K562 (cell line): ENCODE results near the gene IGFALS. TPM values are rescaled to one million over a fixed set of nuclear protein-coding genes. Genes with fewer than 3 reads are reported as not detected.

Experiments used
- BCOR ChIP-seq: fragments of 450-650 bp; IDR thresholded peaks from 2 replicates; pipeline ENCODE4 v1.6.1; 2016
- BRF1 ChIP-seq: IDR thresholded peaks from 3 replicates; pipeline ENCODE4 v1.6.1; 2011; ENCODE audit warnings: borderline replicate concordance, mild to moderate bottlenecking; ENCODE audit not compliant: insufficient read length; ENCODE audit errors: extremely low read depth
- DDX20 ChIP-seq: fragments of 450-650 bp; IDR thresholded peaks from 2 replicates; pipeline ENCODE4 v1.6.1; 2016; ENCODE audit warnings: missing genetic modification characterization, low read depth, mild to moderate bottlenecking, missing compliant biosample characterization, moderate library complexity
- DEAF1 ChIP-seq: fragments of 450-650 bp; formaldehyde crosslinking; IDR thresholded peaks from 2 replicates; pipeline ENCODE4 v1.4.0; 2020; ENCODE audit warnings: mild to moderate bottlenecking, moderate library complexity
- MTA2 ChIP-seq: fragments of 450-650 bp; IDR thresholded peaks from 2 replicates; pipeline ENCODE4 v1.6.1; 2016; ENCODE audit warnings: low read depth
- NFIC ChIP-seq: fragments of 450-650 bp; IDR thresholded peaks from 2 replicates; pipeline ENCODE4 v1.6.1; 2017; ENCODE audit warnings: mild to moderate bottlenecking, inconsistent platforms
- PHTF2 ChIP-seq: fragments of 250-450 bp; sonication (Bioruptor Pico); IDR thresholded peaks from 2 replicates; pipeline ENCODE4 v1.5.0; 2021; ENCODE audit warnings: mild to moderate bottlenecking
- RBBP5 ChIP-seq: fragments of 200-600 bp; sonication (generic); IDR thresholded peaks from 2 replicates; pipeline ENCODE4 v1.6.1; 2012; ENCODE audit warnings: borderline replicate concordance, mild to moderate bottlenecking, low read length, control low read depth, inconsistent platforms; ENCODE audit not compliant: insufficient read depth, poor library complexity, severe bottlenecking
- SAFB ChIP-seq: fragments of 200-400 bp; formaldehyde crosslinking; IDR thresholded peaks from 2 replicates; pipeline ENCODE4 v1.6.1; 2017; ENCODE audit warnings: low read depth, low read length, borderline replicate concordance
- SMARCA5 ChIP-seq: fragments of 450-650 bp; IDR thresholded peaks from 2 replicates; pipeline ENCODE4 v1.6.1; 2016
- TBP ChIP-seq: optimal IDR thresholded peaks from 2 replicates; pipeline ENCODE3; 2011; ENCODE audit warnings: low read depth, low read length, improper control_type of control experiment
- THRB ChIP-seq: fragments of 450-650 bp; formaldehyde crosslinking; conservative IDR thresholded peaks from 2 replicates; pipeline ENCODE4 v1.4.0; 2022; ENCODE audit warnings: mild to moderate bottlenecking, missing genetic modification characterization
- TOE1 ChIP-seq, 2 experiments: fragments of 450-650 bp in 1 of 2; sonication (generic) in 1 of 2; formaldehyde crosslinking in 1 of 2; IDR thresholded peaks; 2 replicates each; pipeline versions ENCODE4 v1.7.1 to v1.8.0; 2016 to 2022; ENCODE audit warnings: borderline replicate concordance in 2 of 2, mild to moderate bottlenecking in 2 of 2, antibody characterized with exemption in 1 of 2, inconsistent platforms in 1 of 2, low read depth in 1 of 2, missing genetic modification reagents in 1 of 2, moderate library complexity in 1 of 2
- ZFP30 ChIP-seq: fragments of 250-450 bp; sonication (Bioruptor Pico); IDR thresholded peaks from 2 replicates; pipeline ENCODE4 v1.8.0; 2022; ENCODE audit warnings: moderate library complexity, mild to moderate bottlenecking, inconsistent platforms, borderline replicate concordance
- ZNF407 ChIP-seq: fragments of 450-650 bp; IDR thresholded peaks from 2 replicates; pipeline ENCODE4 v1.6.1; 2016; ENCODE audit warnings: low read depth
- ZSCAN29 ChIP-seq: fragments of 450-650 bp; IDR thresholded peaks from 2 replicates; pipeline ENCODE4 v1.6.1; 2017
- polyA plus RNA-seq, 8 experiments: library from polyadenylated mRNA; depleted of rRNA in 4 of 8; stranded (reverse) in 5 of 8; unstranded in 3 of 8; fragments of >200 nt; fragmentation: Nextera tagmentation in 2 of 8; fragmentation: Illumina TruSeq in 1 of 8; extraction: Ambion mirVana in 2 of 8; extraction: Trizol in 1 of 8; gene quantifications; 2 replicates each; pipeline versions ENCODE4 v1.2.1 to v1.2.3, GENCODE V29; 2011 to 2014; ENCODE audit warnings: inconsistent platforms in 1 of 8, missing spikeins in 1 of 8
- total RNA-seq, 7 experiments: library from RNA; depleted of rRNA in 6 of 7; stranded (reverse); fragments of >200 nt in 6 of 7; fragmentation: Illumina TruSeq in 2 of 7; extraction: Trizol in 2 of 7; gene quantifications; 2 replicates each; pipeline versions ENCODE4 v1.2.1 to v1.2.3, GENCODE V29; 2011 to 2021; ENCODE audit warnings: low replicate concordance in 1 of 7

IGFALS gene
- total and polyA plus RNA-seq, 9 of the 15 experiments (the other 6 are each of a cell fraction or from before 2014, with no cell fraction given) = not detected

- TF ChIP-seq SMARCA5 = no peak
- TF ChIP-seq PHTF2 (CRISPR knock-in tag) = no peak
- no peak for TF ChIP-seq THRB
- peak; percentile 51; the same call in 1 of the 2 replicates for TF ChIP-seq SAFB
- no peak for TF ChIP-seq BCOR
- TF ChIP-seq TOE1 (IDR thresholded peaks at IDR 0.05; ENCODE audit: borderline replicate concordance) = peak; percentile 46; the same call in 1 of the 2 replicates
- no peak for TF ChIP-seq TOE1 (CRISPR knock-in tag; IDR thresholded peaks at IDR 0.05; ENCODE audit: borderline replicate concordance, low read depth)
- no peak for TF ChIP-seq DDX20 (tag)
- TF ChIP-seq NFIC = peak; percentile 89
- no peak for TF ChIP-seq MTA2
- TF ChIP-seq BRF1 = no peak
- TF ChIP-seq RBBP5 = peak; percentile 24
- TF ChIP-seq DEAF1 (CRISPR knock-in tag) = no peak
- TF ChIP-seq ZSCAN29 = no peak
- TF ChIP-seq TBP = peak; percentile 25
- no peak for TF ChIP-seq ZFP30
- TF ChIP-seq ZNF407 = no peak
Observed at GRCh38 chr16:1770328-1771187, 22.9 kb downstream of the IGFALS start (continued).
